Measurements from ENCODE around the gene OR51L1.

GRCh38 chr11:5046754-5047330, 52.2 kb downstream of the OR51L1 start:
- no peak for TF ChIP-seq CTCF (IDR thresholded peaks at IDR 0.05)
- TF ChIP-seq POLR2A (IDR thresholded peaks at IDR 0.05): no peak
